ENCODE data around the gene MFSD6.

MFSD6 gene

GRCh38 chr2:190534310-190535120 is 126.4 kb downstream of the MFSD6 start, which contains the start of gene NEMP2:
Gene NEMP2, minus strand, starts transcription at chr2:190534722. Its CDS starts 67 bp downstream, at chr2:190534655.
- DNase-seq: peak; percentile 90

DNA sequence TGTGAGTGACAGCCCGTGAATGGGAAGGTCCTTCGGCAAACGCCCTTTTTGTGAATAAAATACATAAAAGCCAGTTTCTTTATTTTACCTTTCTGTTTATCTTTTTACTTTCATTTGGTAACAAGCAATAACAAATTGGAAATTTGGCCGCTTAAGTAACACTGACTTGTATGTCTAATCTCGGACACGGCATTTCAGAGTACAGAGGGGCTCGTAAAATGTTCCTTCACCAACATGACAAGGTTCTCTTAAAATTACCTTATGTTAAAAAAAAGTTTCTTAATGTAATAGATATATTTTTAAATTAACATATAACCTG is 126.9 kb downstream of the MFSD6 start:
- DNase-seq: no peak

DNA sequence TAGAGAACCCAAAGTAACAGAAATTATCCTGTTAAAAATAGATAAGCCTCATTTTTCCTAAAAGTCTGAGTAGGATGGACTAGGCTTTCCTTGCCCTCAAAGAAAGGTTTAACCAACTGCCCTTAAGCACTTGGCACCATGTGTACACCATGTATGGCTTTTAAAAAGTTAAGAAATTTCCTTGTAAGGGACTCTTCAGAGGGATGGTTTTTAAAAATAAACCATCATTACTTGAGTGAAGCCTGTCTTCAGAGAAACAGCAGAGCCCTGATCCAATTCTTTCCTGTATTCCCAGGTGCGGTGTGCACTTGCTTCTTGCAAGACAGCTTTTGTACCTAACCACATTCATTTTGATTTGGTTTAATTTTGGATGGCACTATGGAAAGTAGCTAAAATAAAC is 127.4 kb downstream of the MFSD6 start:
- no peak for DNase-seq

DNA sequence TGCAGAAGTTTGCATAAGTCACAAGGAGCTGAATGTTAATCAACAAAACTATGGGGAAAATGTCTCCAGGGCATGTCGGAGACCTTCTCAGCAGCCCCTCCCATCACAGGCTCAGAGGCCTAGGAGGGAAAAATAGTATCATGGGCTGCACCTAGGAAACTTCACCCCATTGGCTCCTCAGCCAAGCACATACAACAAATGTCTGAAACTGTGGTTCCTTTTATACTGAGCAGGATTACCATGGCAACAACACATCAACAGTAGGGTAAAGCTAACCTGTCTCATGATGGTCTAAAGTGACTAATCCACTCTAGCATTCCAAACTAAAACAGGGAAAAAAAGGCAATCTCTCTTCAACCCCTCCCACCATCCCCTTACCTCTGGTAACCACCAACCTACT is 129.6 kb downstream of the MFSD6 start:
- DNase-seq: no peak

DNA sequence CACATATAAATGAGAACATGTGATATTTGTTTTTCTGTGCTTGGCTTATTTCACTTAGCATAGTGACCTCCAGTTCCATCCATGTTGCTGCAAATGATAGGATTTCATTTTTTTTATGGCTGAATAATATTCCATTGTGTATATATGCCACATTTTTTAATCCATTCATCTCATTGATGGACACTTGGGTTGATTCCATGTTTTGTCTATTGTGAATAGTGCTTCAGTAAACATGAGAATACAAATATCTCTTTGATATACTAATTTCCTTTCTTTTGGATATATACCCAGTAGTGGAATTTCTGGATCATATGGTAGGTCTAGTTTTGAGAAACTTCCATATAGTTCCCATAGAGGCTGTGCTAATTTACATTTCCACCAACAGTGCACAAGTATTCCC is 130.0 kb downstream of the MFSD6 start:
- DNase-seq: no peak

- no peak for DNase-seq
These were observed 131.9 kb downstream of the MFSD6 start for GRCh38 chr2:190540048-190540447.

GRCh38 chr2:190545093-190545492 is 136.9 kb downstream of the MFSD6 start:
- DNase-seq: no peak

DNA sequence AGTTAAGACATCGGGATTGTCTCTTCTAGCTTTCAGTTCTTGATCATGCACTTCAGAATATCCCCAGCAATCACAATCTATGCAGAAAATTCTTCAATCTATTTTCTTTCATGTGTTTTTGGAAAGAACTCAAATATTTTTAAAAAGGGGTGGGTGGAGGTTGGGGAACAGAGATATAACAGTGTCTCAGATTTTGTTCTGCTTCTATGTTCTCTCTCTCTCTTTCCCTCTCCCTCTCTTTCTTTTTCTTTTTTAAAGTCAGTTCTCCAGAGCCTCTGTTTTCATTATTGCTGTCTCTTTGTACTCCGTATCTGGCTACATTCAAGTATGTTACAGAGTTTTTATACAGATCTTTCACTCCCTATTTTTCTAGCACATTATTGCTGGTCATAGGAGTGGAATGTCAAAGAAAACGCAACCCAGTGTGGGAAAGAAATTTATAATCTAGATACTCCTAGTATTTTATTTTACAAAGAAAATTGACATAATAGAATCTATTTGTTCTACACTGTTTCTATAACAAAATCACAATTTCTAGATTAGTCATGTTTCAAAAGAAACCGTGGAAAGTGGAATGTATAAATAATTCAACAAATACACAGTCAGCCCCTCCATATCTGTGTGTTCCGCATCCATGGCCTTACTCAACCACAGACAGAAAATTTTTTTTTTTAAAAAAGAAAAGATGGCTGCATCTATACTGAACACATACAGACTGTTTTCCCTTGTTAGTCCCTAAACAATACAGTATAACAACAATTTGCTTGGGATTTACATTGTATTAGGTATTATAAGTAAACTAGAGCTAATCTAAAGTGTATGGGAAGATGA is 137.6 kb downstream of the MFSD6 start:
- DNase-seq: no peak

DNA sequence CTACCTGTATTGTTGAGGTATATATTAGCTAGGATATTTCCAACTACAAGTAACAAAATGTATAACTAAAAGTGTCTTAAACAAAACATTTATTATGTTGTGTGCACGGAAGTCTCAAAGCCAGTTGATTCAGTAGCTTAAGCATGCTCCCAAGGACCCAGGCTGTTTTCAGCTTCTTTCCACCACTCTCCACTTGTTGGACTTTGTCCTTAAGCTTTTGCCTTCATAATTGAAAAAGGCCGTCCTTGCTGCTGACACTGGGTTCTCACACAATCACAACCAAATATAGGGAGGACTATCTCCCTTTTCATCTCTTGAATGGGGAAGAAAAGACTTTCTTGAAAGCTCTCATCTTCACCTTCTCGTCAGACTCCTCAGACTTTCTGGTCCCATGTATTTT is 138.6 kb downstream of the MFSD6 start:
- DNase-seq: no peak

- DNase-seq: no peak
These were observed 139.7 kb downstream of the MFSD6 start for GRCh38 chr2:190547886-190548285.

DNA sequence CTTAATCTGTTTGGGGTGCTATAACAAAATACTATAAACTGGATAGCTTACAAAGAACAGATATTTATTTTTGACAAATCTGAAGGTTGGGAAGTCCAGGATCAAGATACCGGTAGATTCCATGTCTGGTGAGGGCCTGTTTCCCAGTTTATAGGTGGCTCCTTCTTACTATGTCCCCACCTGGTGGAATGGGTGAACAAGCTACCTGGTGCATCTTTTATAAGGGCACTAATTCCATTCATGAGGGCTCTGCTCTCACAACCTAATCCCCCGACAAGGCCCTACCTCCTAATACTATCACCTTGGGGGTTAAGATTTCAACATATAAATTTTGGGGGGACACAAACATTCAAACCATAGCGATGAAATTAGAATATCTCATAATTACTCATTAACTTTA is 142.0 kb downstream of the MFSD6 start:
- DNase-seq: no peak

Data from left hindlimb (tissue), 1 donor.